Activated T-helper 1 cell treated with anti-CD3 and anti-CD28 coated beads, Interleukin-12 subunit alpha, Interleukin-12 subunit beta, Interleukin-2, Interleukin-4 antibody, amounts not matched to agents 30 ng/mL and 10 ng/mL and 1 ng/mL, durations not matched to agents 14 hours and 24 hours and 36 hours (primary cell): ENCODE data around the gene TECPR1. TPM values are rescaled to one million over a fixed set of nuclear protein-coding genes. Genes with fewer than 3 reads are reported as not detected.

Experiments
- DNase-seq: peaks from one replicate; pipeline ENCODE4 v3.0.0; 2021; ENCODE audit warnings: low spot score
- H3K27ac Mint-ChIP-seq: one replicate; pipeline ENCODE4 v1.8.0; 2021; ENCODE audit warnings: mild to moderate bottlenecking, mixed read lengths
- H3K27me3 Mint-ChIP-seq: one replicate; pipeline ENCODE4 v1.8.0; 2022; ENCODE audit warnings: mild to moderate bottlenecking, moderate library complexity, mixed read lengths; ENCODE audit not compliant: insufficient read depth
- H3K36me3 Mint-ChIP-seq: one replicate; pipeline ENCODE4 v1.8.0; 2021; ENCODE audit warnings: low read depth, mixed read lengths
- H3K4me1 Mint-ChIP-seq: one replicate; pipeline ENCODE4 v1.8.0; 2021; ENCODE audit warnings: low read depth, mixed read lengths
- H3K4me3 Mint-ChIP-seq: one replicate; pipeline ENCODE4 v1.8.0; 2021; ENCODE audit warnings: mild to moderate bottlenecking, moderate library complexity, mixed read lengths
- H3K9me3 Mint-ChIP-seq: one replicate; pipeline ENCODE4 v1.8.0; 2021; ENCODE audit warnings: mixed read lengths
- intact Hi-C: fragments of 100-400 bp; cut with micrococcal nuclease; formaldehyde crosslinking; loops from one replicate; pipeline ENCODE4 v1.15.1; 2024
- total RNA-seq: library from RNA; stranded (reverse); gene quantifications from 2 replicates; pipeline ENCODE4 v1.2.3, GENCODE V29; 2022

Gene TECPR1
- total RNA-seq, 1 donor from 2014 or later: 49.1 TPM

GRCh38 chr7:98192781-98193457 lies 59.1 kb downstream of the TECPR1 start:
- Mint-ChIP-seq H3K36me3 (peaks cover 14% of the 10 kb centered on the region), H3K9me3 (no peaks in the 10 kb centered on the region), H3K27me3 (no peaks in the 10 kb centered on the region), H3K4me1 (no peaks in the 10 kb centered on the region), H3K4me3 (no peak overlapping the region), H3K27ac (no peak overlapping the region)
- DNase-seq: no peak
- intact Hi-C loops: no loop called here

GRCh38 chr7:98191668-98192431 lies 60.2 kb downstream of the TECPR1 start:
- H3K27ac Mint-ChIP-seq: no peak overlapping the region

GRCh38 chr7:98189559-98189958 lies 62.5 kb downstream of the TECPR1 start:
- Mint-ChIP-seq H3K9me3 (no peaks in the 10 kb centered on the region), H3K4me1 (no peaks in the 10 kb centered on the region), H3K36me3 (peaks cover 14% of the 10 kb centered on the region), H3K4me3 (no peak overlapping the region), H3K27me3 (no peaks in the 10 kb centered on the region), H3K27ac (peak overlapping the region; percentile 4)
- intact Hi-C loops: no loop called here
- DNase-seq: no peak

More at GRCh38 chr7:98191668-98192431, 60.2 kb downstream of the TECPR1 start:
- DNase-seq: no peak
- intact Hi-C loops: no loop called here
- Mint-ChIP-seq H3K9me3 (no peaks in the 10 kb centered on the region), H3K27me3 (no peaks in the 10 kb centered on the region), H3K36me3 (peaks cover 14% of the 10 kb centered on the region), H3K4me1 (no peaks in the 10 kb centered on the region), H3K4me3 (no peak overlapping the region)

- H3K4me3 Mint-ChIP-seq: no peak overlapping the region
- intact Hi-C loops: no loop called here
- DNase-seq: no peak
- no peaks in the 10 kb centered on the region for H3K9me3 Mint-ChIP-seq
- H3K4me1 Mint-ChIP-seq: no peaks in the 10 kb centered on the region
- H3K27me3 Mint-ChIP-seq: no peaks in the 10 kb centered on the region
- peaks cover 14% of the 10 kb centered on the region for H3K36me3 Mint-ChIP-seq
- no peak overlapping the region for H3K27ac Mint-ChIP-seq
Observed at GRCh38 chr7:98187138-98187502, 64.9 kb downstream of the TECPR1 start.

- peaks cover 14% of the 10 kb centered on the region for H3K36me3 Mint-ChIP-seq
- no peaks in the 10 kb centered on the region for H3K4me1 Mint-ChIP-seq
- DNase-seq: no peak
- no peaks in the 10 kb centered on the region for H3K9me3 Mint-ChIP-seq
- H3K27ac Mint-ChIP-seq: no peak overlapping the region
- intact Hi-C loops: no loop called here
- H3K4me3 Mint-ChIP-seq: no peak overlapping the region
- no peaks in the 10 kb centered on the region for H3K27me3 Mint-ChIP-seq
Observed at GRCh38 chr7:98186452-98187137, 65.4 kb downstream of the TECPR1 start.

- H3K27me3 Mint-ChIP-seq: no peaks in the 10 kb centered on the region
- no peak for DNase-seq
- no peak overlapping the region for H3K4me3 Mint-ChIP-seq
- peaks cover 12% of the 10 kb centered on the region for H3K36me3 Mint-ChIP-seq
- no peaks in the 10 kb centered on the region for H3K9me3 Mint-ChIP-seq
- intact Hi-C loops: no loop called here
- H3K27ac Mint-ChIP-seq: no peak overlapping the region
- H3K4me1 Mint-ChIP-seq: no peaks in the 10 kb centered on the region
Observed at GRCh38 chr7:98185101-98185500, 66.9 kb downstream of the TECPR1 start.

GRCh38 chr7:98180751-98181150 lies 71.3 kb downstream of the TECPR1 start:
- no peaks in the 10 kb centered on the region for H3K36me3 Mint-ChIP-seq
- no peaks in the 10 kb centered on the region for H3K4me1 Mint-ChIP-seq
- no peaks in the 10 kb centered on the region for H3K27me3 Mint-ChIP-seq
- H3K27ac Mint-ChIP-seq: no peak overlapping the region
- DNase-seq: no peak
- H3K9me3 Mint-ChIP-seq: no peaks in the 10 kb centered on the region
- intact Hi-C loops: no loop called here
- H3K4me3 Mint-ChIP-seq: no peak overlapping the region

- no peaks in the 10 kb centered on the region for H3K36me3 Mint-ChIP-seq
- H3K4me1 Mint-ChIP-seq: no peaks in the 10 kb centered on the region
- no peak for DNase-seq
- no peaks in the 10 kb centered on the region for H3K9me3 Mint-ChIP-seq
- no peak overlapping the region for H3K4me3 Mint-ChIP-seq
- no peak overlapping the region for H3K27ac Mint-ChIP-seq
- H3K27me3 Mint-ChIP-seq: no peaks in the 10 kb centered on the region
- intact Hi-C loops: no loop called here
Observed at GRCh38 chr7:98178762-98179490, 73.1 kb downstream of the TECPR1 start.

- no peaks in the 10 kb centered on the region for H3K27me3 Mint-ChIP-seq
Observed at GRCh38 chr7:98178321-98178720, 73.7 kb downstream of the TECPR1 start.

GRCh38 chr7:98177553-98177952 lies 74.5 kb downstream of the TECPR1 start:
- Mint-ChIP-seq H3K9me3 (no peaks in the 10 kb centered on the region), H3K27ac (no peak overlapping the region), H3K36me3 (no peaks in the 10 kb centered on the region), H3K4me3 (no peak overlapping the region), H3K27me3 (no peaks in the 10 kb centered on the region), H3K4me1 (no peaks in the 10 kb centered on the region)
- intact Hi-C loops: no loop called here
- no peak for DNase-seq

More at GRCh38 chr7:98178321-98178720, 73.7 kb downstream of the TECPR1 start:
- no peaks in the 10 kb centered on the region for H3K9me3 Mint-ChIP-seq
- H3K4me3 Mint-ChIP-seq: no peak overlapping the region
- H3K27ac Mint-ChIP-seq: no peak overlapping the region
- H3K4me1 Mint-ChIP-seq: no peaks in the 10 kb centered on the region
- intact Hi-C loops: no loop called here
- no peak for DNase-seq
- no peaks in the 10 kb centered on the region for H3K36me3 Mint-ChIP-seq

- no peaks in the 10 kb centered on the region for H3K27me3 Mint-ChIP-seq
- H3K36me3 Mint-ChIP-seq: no peaks in the 10 kb centered on the region
- H3K9me3 Mint-ChIP-seq: no peaks in the 10 kb centered on the region
- intact Hi-C loops: no loop called here
- no peak for DNase-seq
- H3K4me3 Mint-ChIP-seq: no peak overlapping the region
- no peaks in the 10 kb centered on the region for H3K4me1 Mint-ChIP-seq
- no peak overlapping the region for H3K27ac Mint-ChIP-seq
Observed at GRCh38 chr7:98175260-98175940, 76.6 kb downstream of the TECPR1 start.
